ENCODE measurements around the gene CUX1. TPM values are rescaled to one million over a fixed set of nuclear protein-coding genes. Genes with fewer than 3 reads are reported as not detected.

The CUX1 gene
- total RNA-seq, 2 experiments from 2014 or later, result 20.2 to 20.4 TPM

DNA sequence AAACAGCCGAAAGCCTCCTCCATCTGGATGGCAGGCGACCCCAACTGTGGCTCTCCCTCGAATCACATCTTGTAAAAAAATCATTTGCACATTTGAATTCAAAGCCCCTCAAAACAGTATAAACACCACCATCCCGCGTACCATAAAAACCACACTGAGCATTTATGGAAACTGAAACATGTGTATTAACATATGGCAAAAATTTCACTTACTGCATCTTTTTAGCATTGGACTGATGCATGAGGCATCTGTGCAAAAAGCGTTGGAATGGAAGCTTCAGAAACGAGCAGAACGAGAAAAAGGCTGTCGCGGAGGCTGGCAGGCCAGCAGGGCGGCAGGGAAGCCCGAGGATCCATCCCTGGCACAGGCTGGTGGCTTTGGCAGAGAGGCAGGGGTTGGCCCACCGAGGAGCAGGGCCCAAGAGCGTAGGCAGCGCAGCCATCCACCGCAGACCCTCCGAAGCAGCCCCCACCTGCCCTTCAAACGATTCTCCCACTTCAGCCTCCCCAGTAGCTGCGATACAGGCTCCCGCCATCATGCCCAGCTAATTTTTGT is 39.3 kb upstream of the CUX1 start:
- H3K36me3 Mint-ChIP-seq (ENCODE audit: low read depth), result no peaks in the 10 kb centered on the region
- TF ChIP-seq, protein P1, sequence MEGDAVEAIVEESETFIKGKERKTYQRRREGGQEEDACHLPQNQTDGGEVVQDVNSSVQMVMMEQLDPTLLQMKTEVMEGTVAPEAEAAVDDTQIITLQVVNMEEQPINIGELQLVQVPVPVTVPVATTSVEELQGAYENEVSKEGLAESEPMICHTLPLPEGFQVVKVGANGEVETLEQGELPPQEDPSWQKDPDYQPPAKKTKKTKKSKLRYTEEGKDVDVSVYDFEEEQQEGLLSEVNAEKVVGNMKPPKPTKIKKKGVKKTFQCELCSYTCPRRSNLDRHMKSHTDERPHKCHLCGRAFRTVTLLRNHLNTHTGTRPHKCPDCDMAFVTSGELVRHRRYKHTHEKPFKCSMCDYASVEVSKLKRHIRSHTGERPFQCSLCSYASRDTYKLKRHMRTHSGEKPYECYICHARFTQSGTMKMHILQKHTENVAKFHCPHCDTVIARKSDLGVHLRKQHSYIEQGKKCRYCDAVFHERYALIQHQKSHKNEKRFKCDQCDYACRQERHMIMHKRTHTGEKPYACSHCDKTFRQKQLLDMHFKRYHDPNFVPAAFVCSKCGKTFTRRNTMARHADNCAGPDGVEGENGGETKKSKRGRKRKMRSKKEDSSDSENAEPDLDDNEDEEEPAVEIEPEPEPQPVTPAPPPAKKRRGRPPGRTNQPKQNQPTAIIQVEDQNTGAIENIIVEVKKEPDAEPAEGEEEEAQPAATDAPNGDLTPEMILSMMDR (IDR thresholded peaks at IDR 0.05), result no peak
- ATAC-seq (no peak), DNase-seq (no peak)
- peaks cover 2% of the 10 kb centered on the region for H3K27me3 Mint-ChIP-seq
- H3K4me1 Mint-ChIP-seq (ENCODE audit: low read depth), result no peaks in the 10 kb centered on the region
- intact Hi-C loops (cut with micrococcal nuclease), result no loop called here
- H3K27ac Mint-ChIP-seq, result no peak overlapping the region
- POLR2A ChIA-PET, result no interaction called here
- CTCF ChIA-PET, result no interaction called here
- H3K9me3 Mint-ChIP-seq, result no peaks in the 10 kb centered on the region
- no peak overlapping the region for H3K4me3 Mint-ChIP-seq

DNA sequence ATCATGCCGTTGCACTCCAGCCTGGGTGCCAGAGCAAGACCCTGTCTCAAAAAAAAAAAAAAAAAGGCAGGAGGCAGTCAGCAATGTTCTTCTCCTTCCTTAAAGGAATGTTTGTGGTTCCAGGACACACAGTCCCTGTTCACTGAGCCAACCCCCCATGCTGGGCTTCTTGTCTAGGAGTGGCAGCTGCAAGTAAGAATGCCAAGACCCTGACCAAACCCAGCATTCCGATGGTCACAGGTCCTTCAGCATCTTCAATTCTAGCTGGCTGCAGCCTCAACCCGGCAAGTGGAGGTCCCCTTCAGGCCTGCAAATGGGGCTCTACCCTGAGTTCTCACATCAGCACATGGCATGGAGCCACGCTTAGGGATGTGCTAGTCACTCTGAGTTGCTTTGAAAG is 38.2 kb upstream of the CUX1 start:
- no peak overlapping the region for H3K27ac Mint-ChIP-seq
- intact Hi-C loops (cut with micrococcal nuclease), result no loop called here
- ATAC-seq (no peak), DNase-seq (no peak)
- ChIA-PET CTCF (no interaction called here), POLR2A (no interaction called here)
- TF ChIP-seq, protein P1 (IDR thresholded peaks at IDR 0.05), result no peak
- H3K27me3 Mint-ChIP-seq, result peaks cover 8% of the 10 kb centered on the region
- H3K9me3 Mint-ChIP-seq, result no peaks in the 10 kb centered on the region
- H3K4me1 Mint-ChIP-seq (ENCODE audit: low read depth), result peaks cover 5% of the 10 kb centered on the region
- H3K4me3 Mint-ChIP-seq, result no peak overlapping the region
- H3K36me3 Mint-ChIP-seq (ENCODE audit: low read depth), result no peaks in the 10 kb centered on the region

DNA sequence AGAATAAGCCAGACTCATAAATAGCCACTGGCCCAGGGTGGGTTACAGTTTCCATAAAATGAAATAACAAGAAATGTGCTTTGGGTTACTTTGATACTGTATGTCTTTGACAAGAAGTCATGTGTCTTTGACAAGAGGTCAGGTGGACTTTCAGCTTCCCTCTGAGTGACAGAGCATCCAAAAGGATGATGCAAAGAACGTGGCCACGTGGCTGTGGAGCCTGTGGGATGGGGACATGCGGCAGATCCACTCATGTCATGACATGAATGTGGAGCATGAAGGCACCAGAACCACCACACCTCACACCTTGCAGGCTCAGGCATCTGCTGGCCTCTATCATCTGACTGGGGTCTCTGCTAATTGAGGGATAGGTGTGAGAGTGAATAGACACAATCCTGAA is 37.1 kb upstream of the CUX1 start:
- TF ChIP-seq, protein P1 (IDR thresholded peaks at IDR 0.05), result no peak
- Mint-ChIP-seq H3K4me1 (ENCODE audit: low read depth) (peaks cover 10% of the 10 kb centered on the region), H3K27ac (no peak overlapping the region), H3K4me3 (no peak overlapping the region), H3K27me3 (peaks cover 9% of the 10 kb centered on the region), H3K36me3 (ENCODE audit: low read depth) (no peaks in the 10 kb centered on the region), H3K9me3 (no peaks in the 10 kb centered on the region)
- ATAC-seq, result no peak
- DNase-seq, result no peak
- ChIA-PET CTCF (no interaction called here), POLR2A (no interaction called here)
- intact Hi-C loops (cut with micrococcal nuclease), result no loop called here

DNA sequence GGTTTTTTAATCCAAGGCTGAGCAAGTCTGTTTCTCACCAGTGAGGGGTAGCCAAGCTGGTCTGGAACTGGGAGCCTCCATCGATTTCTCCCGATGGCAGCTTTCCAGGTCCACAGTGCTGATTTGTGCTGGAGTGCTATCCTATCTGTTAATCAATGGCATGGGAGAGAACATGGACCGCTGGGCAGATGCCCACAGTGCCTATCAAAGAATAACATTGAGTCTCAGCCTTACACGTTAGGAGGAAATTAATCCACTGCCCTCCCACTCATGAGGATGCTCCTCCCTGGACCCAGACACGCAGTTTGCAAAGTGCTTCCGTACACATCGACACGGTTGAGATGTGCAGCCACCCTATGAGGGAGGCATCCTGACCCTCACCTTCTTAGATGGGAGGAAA is 36.0 kb upstream of the CUX1 start:
- no peak for ATAC-seq
- Mint-ChIP-seq H3K36me3 (ENCODE audit: low read depth) (no peaks in the 10 kb centered on the region), H3K4me3 (no peak overlapping the region), H3K27me3 (peaks cover 9% of the 10 kb centered on the region), H3K9me3 (no peaks in the 10 kb centered on the region), H3K27ac (no peak overlapping the region), H3K4me1 (ENCODE audit: low read depth) (peaks cover 10% of the 10 kb centered on the region)
- CTCF ChIA-PET, result no interaction called here
- intact Hi-C loops (cut with micrococcal nuclease), result no loop called here
- no peak for DNase-seq
- TF ChIP-seq, protein P1 (IDR thresholded peaks at IDR 0.05), result no peak
- POLR2A ChIA-PET, result no interaction called here

DNA sequence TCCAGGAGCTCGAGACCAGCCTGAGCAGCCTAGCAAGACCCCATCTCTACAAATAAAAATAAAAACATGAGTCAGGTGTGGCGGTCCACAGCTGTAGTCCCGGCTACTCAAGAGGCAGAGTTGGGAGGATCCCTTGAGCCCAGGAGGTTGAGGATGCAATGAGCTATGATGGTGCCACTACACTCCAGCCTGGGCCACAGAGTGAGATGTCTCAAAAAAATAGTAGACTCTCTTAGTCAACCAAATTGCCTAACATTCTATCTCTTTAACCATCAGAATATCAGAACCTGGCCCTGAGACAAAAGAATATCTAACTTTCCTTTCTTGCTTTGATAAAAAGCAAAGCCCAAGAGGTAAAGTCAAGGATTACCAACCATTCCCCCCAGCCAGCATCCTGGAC is 35.0 kb upstream of the CUX1 start:
- DNase-seq (no peak), ATAC-seq (no peak)
- ChIA-PET POLR2A (no interaction called here), CTCF (no interaction called here)
- H3K27ac Mint-ChIP-seq, result no peak overlapping the region
- H3K36me3 Mint-ChIP-seq (ENCODE audit: low read depth), result no peaks in the 10 kb centered on the region
- TF ChIP-seq, protein P1 (IDR thresholded peaks at IDR 0.05), result no peak
- H3K27me3 Mint-ChIP-seq, result peaks cover 9% of the 10 kb centered on the region
- no peak overlapping the region for H3K4me3 Mint-ChIP-seq
- intact Hi-C loops (cut with micrococcal nuclease), result no loop called here
- no peaks in the 10 kb centered on the region for H3K9me3 Mint-ChIP-seq
- peaks cover 10% of the 10 kb centered on the region for H3K4me1 Mint-ChIP-seq (ENCODE audit: low read depth)

Measured in activated CD8-positive, alpha-beta T cell treated with anti-CD3 and anti-CD28 coated beads for 36 hours (primary cell).